HCT116 (cell line): ENCODE data around the gene ERN1. TPM values are rescaled to one million over a fixed set of nuclear protein-coding genes. Genes with fewer than 3 reads are reported as not detected.

ENCODE experiments used
- ATAC-seq: fragments of 200-7000 bp; cut with Tn5 transposase; 2 replicates; pipeline ENCODE4 v1.9.1; 2020; ENCODE audit warnings: mild to moderate bottlenecking, moderate library complexity
- BruUV-seq: library from RNA; stranded (reverse); fragments of 400-500 nt; replicated peaks from 2 replicates; lab custom pipeline; 2021; lab: Mats Ljungman, UMichigan
- CTCF ChIA-PET: fragments of 300-600 bp; sonication (Branson Sonifier 250); formaldehyde crosslinking; loops from one replicate; lab custom pipeline; 2021; ENCODE audit warnings: antibody characterized with exemption; lab: Charles Lee
- POLR2A ChIA-PET: fragments of 300-600, 350-600 bp; sonication (Branson Sonifier 250); formaldehyde crosslinking; loops from one replicate; lab custom pipeline; 2021; ENCODE audit warnings: antibody characterized with exemption; lab: Charles Lee
- RAD21 ChIA-PET, 2 experiments: fragments of 300-600 bp; sonication (Branson Sonifier 250); formaldehyde crosslinking; loops; one replicate each; lab custom pipeline; 2023; ENCODE audit warnings: low total read pairs in 2 of 2; ENCODE audit not compliant: uncharacterized antibody in 2 of 2, unreplicated experiment in 2 of 2, low non-redundant PET in 1 of 2; lab: Charles Lee
- DNase-seq: peaks from one replicate; pipeline ENCODE4 v3.0.0-alpha.2; 2010; ENCODE audit warnings: low read depth, low spot score
- H2AFZ ChIP-seq: fragments of 200-600 bp; shearing (Covaris generic), sonication (generic); 2 replicates; pipeline ENCODE4 v1.6.1; 2017; ENCODE audit warnings: low read depth, mixed run types, mixed read lengths, antibody characterized with exemption, low read length; ENCODE audit not compliant: poor library complexity, severe bottlenecking
- H3K27ac ChIP-seq: 2 replicates; pipeline ENCODE4 v1.5.1; 2012; ENCODE audit warnings: low read depth, low read length
- H3K27me3 ChIP-seq: fragments of 200-600 bp; sonication (generic); 2 replicates; pipeline ENCODE4 v1.6.1; 2016; ENCODE audit warnings: mixed run types, low read length, mixed read lengths; ENCODE audit not compliant: insufficient read depth
- H3K36me3 ChIP-seq, 2 experiments: fragments of 200-500 bp in 1 of 2; fragments of 200-600 bp in 1 of 2; sonication (Bioruptor generic) in 1 of 2; sonication (generic) in 1 of 2; 2 replicates each; pipeline versions ENCODE4 v1.5.1 to v1.6.1; 2014 to 2016; ENCODE audit warnings: low read length in 2 of 2, inconsistent platforms in 1 of 2, mixed read lengths in 1 of 2, mixed run types in 1 of 2; ENCODE audit not compliant: insufficient read depth in 2 of 2, control insufficient read depth in 1 of 2
- H3K4me1 ChIP-seq, 2 experiments: fragments of 200-600 bp in 1 of 2; sonication (generic) in 1 of 2; 2 replicates each; pipeline versions ENCODE4 v1.5.1 to v1.6.1; 2012 to 2017; ENCODE audit warnings: low read length in 2 of 2, inconsistent platforms in 1 of 2, mild to moderate bottlenecking in 1 of 2, mixed read lengths in 1 of 2, mixed run types in 1 of 2, moderate library complexity in 1 of 2; ENCODE audit not compliant: insufficient read depth in 2 of 2, control insufficient read depth in 1 of 2
- H3K4me2 ChIP-seq: fragments of 200-600 bp; sonication (generic); 2 replicates; pipeline ENCODE4 v1.6.1; 2017; ENCODE audit warnings: mixed run types, low read length, mixed read lengths
- H3K4me3 ChIP-seq, 2 experiments: fragments of 200-600 bp in 1 of 2; sonication (generic) in 1 of 2; replicated peaks in 1 of 2; 2 replicates each; pipeline ENCODE4 v1.5.1; 2011 to 2016; ENCODE audit warnings: low read length in 2 of 2, control low read depth in 1 of 2, low read depth in 1 of 2, mild to moderate bottlenecking in 1 of 2, mixed read lengths in 1 of 2, mixed run types in 1 of 2
- H3K79me2 ChIP-seq: fragments of 200-600 bp; sonication (generic); 2 replicates; pipeline ENCODE4 v1.6.1; 2017; ENCODE audit warnings: mild to moderate bottlenecking, mixed run types, low read length, moderate library complexity, mixed read lengths; ENCODE audit not compliant: insufficient read depth
- H3K9ac ChIP-seq: fragments of 200-600 bp; sonication (generic); 2 replicates; pipeline ENCODE4 v1.6.1; 2016; ENCODE audit warnings: low read length, mixed read lengths
- H3K9me2 ChIP-seq: fragments of 200-600 bp; sonication (generic), shearing (Covaris generic); 2 replicates; pipeline ENCODE4 v1.6.1; 2017; ENCODE audit warnings: mixed run types, mild to moderate bottlenecking, moderate library complexity; ENCODE audit not compliant: insufficient read depth
- H3K9me3 ChIP-seq, 2 experiments: fragments of 200-500 bp in 1 of 2; fragments of 200-600 bp in 1 of 2; sonication (Bioruptor generic) in 1 of 2; sonication (generic) in 1 of 2; 2 replicates each; pipeline ENCODE4 v1.6.1; 2014 to 2017; ENCODE audit warnings: low read length in 2 of 2, mixed read lengths in 2 of 2, inconsistent platforms in 1 of 2, low read depth in 1 of 2, mild to moderate bottlenecking in 1 of 2, mixed run types in 1 of 2, moderate library complexity in 1 of 2; ENCODE audit not compliant: control insufficient read depth in 1 of 2, insufficient read depth in 1 of 2
- H4K20me1 ChIP-seq: fragments of 200-600 bp; sonication (generic), shearing (Covaris generic); 2 replicates; pipeline ENCODE4 v1.6.1; 2017; ENCODE audit warnings: mixed run types, mild to moderate bottlenecking, moderate library complexity; ENCODE audit not compliant: insufficient read depth
- CBX3 ChIP-seq: IDR thresholded peaks from 2 replicates; pipeline ENCODE4 v1.6.1; 2012; ENCODE audit warnings: low read depth
- CEBPB ChIP-seq: IDR thresholded peaks from 2 replicates; pipeline ENCODE4 v1.6.1; 2012; ENCODE audit warnings: low read depth
- CTCF ChIP-seq, 3 experiments: fragments of 200-600 bp in 1 of 3; sonication (generic) in 1 of 3; IDR thresholded peaks in 2 of 3; conservative IDR thresholded peaks in 1 of 3; 2 replicates each; pipeline ENCODE4 v1.5.1; 2012 to 2017; ENCODE audit warnings: low read depth in 2 of 3, low read length in 2 of 3, antibody characterized with exemption in 1 of 3, borderline replicate concordance in 1 of 3, control low read depth in 1 of 3, mild to moderate bottlenecking in 1 of 3, mixed read lengths in 1 of 3, mixed run types in 1 of 3, moderate library complexity in 1 of 3; ENCODE audit not compliant: insufficient read depth in 1 of 3
- EGR1 ChIP-seq: IDR thresholded peaks from 2 replicates; pipeline ENCODE4 v1.6.1; 2012; ENCODE audit warnings: low read depth
- ELF1 ChIP-seq: IDR thresholded peaks from 2 replicates; pipeline ENCODE4 v1.6.1; 2012; ENCODE audit warnings: low read depth, borderline replicate concordance
- EZH2 ChIP-seq: fragments of 200-600 bp; sonication (generic); IDR thresholded peaks from 2 replicates; pipeline ENCODE4 v1.6.1; 2017; ENCODE audit warnings: antibody characterized with exemption, mixed run types
- EZH2phosphoT487 ChIP-seq: fragments of 200-600 bp; IDR thresholded peaks from 2 replicates; pipeline ENCODE4 v1.6.1; 2018; ENCODE audit warnings: antibody characterized with exemption, borderline replicate concordance
- FOSL1 ChIP-seq: IDR thresholded peaks from 2 replicates; pipeline ENCODE4 v1.6.1; 2012; ENCODE audit warnings: low read depth
- JUND ChIP-seq: IDR thresholded peaks from 2 replicates; pipeline ENCODE4 v1.6.1; 2012
- MAX ChIP-seq: IDR thresholded peaks from 2 replicates; pipeline ENCODE4 v1.6.1; 2012
- POLR2A ChIP-seq: IDR thresholded peaks from 2 replicates; pipeline ENCODE4 v1.7.0; 2011; ENCODE audit warnings: borderline replicate concordance; ENCODE audit not compliant: insufficient read depth, insufficient read length; ENCODE audit errors: extremely low read depth
- POLR2AphosphoS5 ChIP-seq: IDR thresholded peaks from 2 replicates; pipeline ENCODE4 v1.6.1; 2011; ENCODE audit warnings: mild to moderate bottlenecking, low read depth, low read length, moderate library complexity
- SP1 ChIP-seq: IDR thresholded peaks from 2 replicates; pipeline ENCODE4 v1.6.1; 2012; ENCODE audit warnings: low read depth
- SRF ChIP-seq: IDR thresholded peaks from 2 replicates; pipeline ENCODE4 v1.6.1; 2012; ENCODE audit warnings: low read depth
- ZFX ChIP-seq: fragments of 450-650 bp; IDR thresholded peaks from 2 replicates; pipeline ENCODE4 v1.6.1; 2017
- ZNF274 ChIP-seq: fragments of 200-500 bp; sonication (Bioruptor generic); IDR thresholded peaks from 2 replicates; pipeline ENCODE4 v1.6.1; 2014; ENCODE audit warnings: mild to moderate bottlenecking, low read depth, low read length, inconsistent platforms
- intact Hi-C: fragments of 100-400 bp; cut with micrococcal nuclease; formaldehyde crosslinking; loops from 2 replicates; pipeline ENCODE4 v1.10.0; 2022
- total RNA-seq: library from RNA; stranded (reverse); gene quantifications from one replicate; pipeline ENCODE4 v1.2.1, GENCODE V29; 2021; ENCODE audit not compliant: unreplicated experiment
- TF ChIP-seq, protein P1 (sequence below): IDR thresholded peaks from 2 replicates; pipeline ENCODE4 v1.6.1; 2012
- TF ChIP-seq, protein P2 (sequence below): IDR thresholded peaks from 2 replicates; pipeline ENCODE4 v1.6.1; 2012; ENCODE audit warnings: low read depth
- TF ChIP-seq, protein P3 (sequence below): IDR thresholded peaks from 2 replicates; pipeline ENCODE4 v1.6.1; 2011; ENCODE audit warnings: mild to moderate bottlenecking, low read length, moderate library complexity; ENCODE audit not compliant: insufficient replicate concordance; ENCODE audit errors: extremely low read depth

ERN1 gene
- total RNA-seq, 1 experiment from 2014 or later: 28.2 TPM

GRCh38 chr17:64146418-64147109 is 16.6 kb upstream of the ERN1 start:
- Histone ChIP-seq H3K27ac (peak overlapping the region; percentile 95), H3K4me3 (peak overlapping the region; percentile 74 to 88), H3K79me2 (peaks cover 12% of the 10 kb centered on the region; the same call in 1 of the 2 replicates), H4K20me1 (no peaks in the 10 kb centered on the region), H3K9me3 (no peaks in the 10 kb centered on the region), H3K36me3 (peaks cover 0 to 11% of the 10 kb centered on the region in 2 experiments; a peak in 1 of 4 replicates), H2AFZ (no peak overlapping the region), H3K9me2 (no peaks in the 10 kb centered on the region), H3K9ac (peak overlapping the region; percentile 96), H3K4me2 (peak overlapping the region; percentile 89), H3K4me1 (peaks cover 6 to 29% of the 10 kb centered on the region in 2 experiments; a peak in 3 of 4 replicates), H3K27me3 (no peaks in the 10 kb centered on the region)
- intact Hi-C loops: loop anchor here (5.0 to 10.0 kb wide), 3 partner anchors 116 to 348 kb away; partner anchors contain the start of genes POLG2 and TEX2
- DNase-seq: no peak
- BruUV-seq: no TSS peak
- CTCF ChIA-PET: interaction anchor here (1.3 to 3.0 kb wide), 3 partner anchors 13 to 135 kb away, joined by 10 to 26 read pairs (median 26); no protein-coding TSS in a partner anchor
- ATAC-seq: peak; percentile 27
- POLR2A ChIA-PET: interaction anchor here (0.6 to 4.8 kb wide), 22 partner anchors 11 to 185 kb away, joined by 3 to 57 read pairs (median 6); partner anchors contain the start of genes ERN1 and TEX2
- RAD21 ChIA-PET: no interaction called here
- TF ChIP-seq JUND: peak; percentile 75
- TF ChIP-seq, protein P1, sequence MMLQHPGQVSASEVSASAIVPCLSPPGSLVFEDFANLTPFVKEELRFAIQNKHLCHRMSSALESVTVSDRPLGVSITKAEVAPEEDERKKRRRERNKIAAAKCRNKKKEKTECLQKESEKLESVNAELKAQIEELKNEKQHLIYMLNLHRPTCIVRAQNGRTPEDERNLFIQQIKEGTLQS: no peak
- no peak for TF ChIP-seq EZH2phosphoT487
- no peak for TF ChIP-seq EZH2
- peak; percentile 17 for TF ChIP-seq FOSL1
- no peak for TF ChIP-seq CEBPB
- no peak for TF ChIP-seq ELF1
- TF ChIP-seq, protein P2, sequence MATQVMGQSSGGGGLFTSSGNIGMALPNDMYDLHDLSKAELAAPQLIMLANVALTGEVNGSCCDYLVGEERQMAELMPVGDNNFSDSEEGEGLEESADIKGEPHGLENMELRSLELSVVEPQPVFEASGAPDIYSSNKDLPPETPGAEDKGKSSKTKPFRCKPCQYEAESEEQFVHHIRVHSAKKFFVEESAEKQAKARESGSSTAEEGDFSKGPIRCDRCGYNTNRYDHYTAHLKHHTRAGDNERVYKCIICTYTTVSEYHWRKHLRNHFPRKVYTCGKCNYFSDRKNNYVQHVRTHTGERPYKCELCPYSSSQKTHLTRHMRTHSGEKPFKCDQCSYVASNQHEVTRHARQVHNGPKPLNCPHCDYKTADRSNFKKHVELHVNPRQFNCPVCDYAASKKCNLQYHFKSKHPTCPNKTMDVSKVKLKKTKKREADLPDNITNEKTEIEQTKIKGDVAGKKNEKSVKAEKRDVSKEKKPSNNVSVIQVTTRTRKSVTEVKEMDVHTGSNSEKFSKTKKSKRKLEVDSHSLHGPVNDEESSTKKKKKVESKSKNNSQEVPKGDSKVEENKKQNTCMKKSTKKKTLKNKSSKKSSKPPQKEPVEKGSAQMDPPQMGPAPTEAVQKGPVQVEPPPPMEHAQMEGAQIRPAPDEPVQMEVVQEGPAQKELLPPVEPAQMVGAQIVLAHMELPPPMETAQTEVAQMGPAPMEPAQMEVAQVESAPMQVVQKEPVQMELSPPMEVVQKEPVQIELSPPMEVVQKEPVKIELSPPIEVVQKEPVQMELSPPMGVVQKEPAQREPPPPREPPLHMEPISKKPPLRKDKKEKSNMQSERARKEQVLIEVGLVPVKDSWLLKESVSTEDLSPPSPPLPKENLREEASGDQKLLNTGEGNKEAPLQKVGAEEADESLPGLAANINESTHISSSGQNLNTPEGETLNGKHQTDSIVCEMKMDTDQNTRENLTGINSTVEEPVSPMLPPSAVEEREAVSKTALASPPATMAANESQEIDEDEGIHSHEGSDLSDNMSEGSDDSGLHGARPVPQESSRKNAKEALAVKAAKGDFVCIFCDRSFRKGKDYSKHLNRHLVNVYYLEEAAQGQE: no peak
- TF ChIP-seq SP1: peak; percentile 40; the same call in 1 of the 2 replicates
- TF ChIP-seq ZFX: no peak; the same call in 1 of the 2 replicates
- TF ChIP-seq MAX: peak; percentile 13; the same call in 1 of the 2 replicates
- TF ChIP-seq CBX3: no peak
- no peak for TF ChIP-seq SRF
- TF ChIP-seq, protein P3, sequence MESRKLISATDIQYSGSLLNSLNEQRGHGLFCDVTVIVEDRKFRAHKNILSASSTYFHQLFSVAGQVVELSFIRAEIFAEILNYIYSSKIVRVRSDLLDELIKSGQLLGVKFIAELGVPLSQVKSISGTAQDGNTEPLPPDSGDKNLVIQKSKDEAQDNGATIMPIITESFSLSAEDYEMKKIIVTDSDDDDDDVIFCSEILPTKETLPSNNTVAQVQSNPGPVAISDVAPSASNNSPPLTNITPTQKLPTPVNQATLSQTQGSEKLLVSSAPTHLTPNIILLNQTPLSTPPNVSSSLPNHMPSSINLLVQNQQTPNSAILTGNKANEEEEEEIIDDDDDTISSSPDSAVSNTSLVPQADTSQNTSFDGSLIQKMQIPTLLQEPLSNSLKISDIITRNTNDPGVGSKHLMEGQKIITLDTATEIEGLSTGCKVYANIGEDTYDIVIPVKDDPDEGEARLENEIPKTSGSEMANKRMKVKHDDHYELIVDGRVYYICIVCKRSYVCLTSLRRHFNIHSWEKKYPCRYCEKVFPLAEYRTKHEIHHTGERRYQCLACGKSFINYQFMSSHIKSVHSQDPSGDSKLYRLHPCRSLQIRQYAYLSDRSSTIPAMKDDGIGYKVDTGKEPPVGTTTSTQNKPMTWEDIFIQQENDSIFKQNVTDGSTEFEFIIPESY: no peak
- no peak for TF ChIP-seq POLR2A
- no peak; the same call in 1 of the 2 replicates for TF ChIP-seq POLR2AphosphoS5
- no peak for TF ChIP-seq CTCF (IDR thresholded peaks at IDR 0.05 in 2 of 3, conservative IDR thresholded peaks at IDR 0.05 in 1 of 3; ENCODE audit: borderline replicate concordance in 1 of 3, insufficient read depth in 1 of 3, low read depth in 2 of 3, low read length in 2 of 3)
- no peak for TF ChIP-seq ZNF274
- TF ChIP-seq EGR1: 0 out of 2 replicates have a peak, but pooled peaks have one; percentile 23
